ACC112 (cell line): ENCODE results near the gene PPA1.
"Not testable (repeated sequence)": the region's sequence is repeated elsewhere in the genome, so short reads cannot be mapped to it uniquely, and the experiment has no call there.

Experiments
- H2AFZ ChIP-seq: fragments of 200-600 bp; sonication (generic); one replicate; pipeline ENCODE4 v1.6.0; 2017; ENCODE audit warnings: antibody characterized with exemption, low read length; ENCODE audit not compliant: unreplicated experiment
- H3K27ac ChIP-seq: fragments of 200-600 bp; sonication (generic); 2 replicates; pipeline ENCODE4 v1.5.1; 2014; ENCODE audit warnings: low read depth, mild to moderate bottlenecking, antibody characterized with exemption, low read length, moderate library complexity
- H3K27me3 ChIP-seq: fragments of 200-600 bp; sonication (generic); 2 replicates; pipeline ENCODE4 v1.6.1; 2014; ENCODE audit warnings: mild to moderate bottlenecking, antibody characterized with exemption, low read length, moderate library complexity, mixed read lengths; ENCODE audit not compliant: insufficient read depth
- H3K36me3 ChIP-seq: fragments of 200-600 bp; sonication (generic); 2 replicates; pipeline ENCODE4 v1.6.1; 2016; ENCODE audit warnings: mild to moderate bottlenecking, antibody characterized with exemption, low read length, moderate library complexity, mixed read lengths; ENCODE audit not compliant: insufficient read depth
- H3K4me1 ChIP-seq: fragments of 200-600 bp; sonication (generic); one replicate; pipeline ENCODE4 v1.6.1; 2016; ENCODE audit warnings: low read length, mixed read lengths; ENCODE audit not compliant: insufficient read depth, unreplicated experiment, control insufficient read depth
- H3K4me3 ChIP-seq: fragments of 200-600 bp; sonication (generic); 2 replicates; pipeline ENCODE4 v1.5.1; 2014; ENCODE audit warnings: mild to moderate bottlenecking, low read depth, low read length
- H3K79me2 ChIP-seq: fragments of 200-600 bp; sonication (generic); one replicate; pipeline ENCODE4 v1.6.0; 2016; ENCODE audit warnings: low read length; ENCODE audit not compliant: control insufficient read depth, unreplicated experiment, insufficient read depth

Gene PPA1

DNA sequence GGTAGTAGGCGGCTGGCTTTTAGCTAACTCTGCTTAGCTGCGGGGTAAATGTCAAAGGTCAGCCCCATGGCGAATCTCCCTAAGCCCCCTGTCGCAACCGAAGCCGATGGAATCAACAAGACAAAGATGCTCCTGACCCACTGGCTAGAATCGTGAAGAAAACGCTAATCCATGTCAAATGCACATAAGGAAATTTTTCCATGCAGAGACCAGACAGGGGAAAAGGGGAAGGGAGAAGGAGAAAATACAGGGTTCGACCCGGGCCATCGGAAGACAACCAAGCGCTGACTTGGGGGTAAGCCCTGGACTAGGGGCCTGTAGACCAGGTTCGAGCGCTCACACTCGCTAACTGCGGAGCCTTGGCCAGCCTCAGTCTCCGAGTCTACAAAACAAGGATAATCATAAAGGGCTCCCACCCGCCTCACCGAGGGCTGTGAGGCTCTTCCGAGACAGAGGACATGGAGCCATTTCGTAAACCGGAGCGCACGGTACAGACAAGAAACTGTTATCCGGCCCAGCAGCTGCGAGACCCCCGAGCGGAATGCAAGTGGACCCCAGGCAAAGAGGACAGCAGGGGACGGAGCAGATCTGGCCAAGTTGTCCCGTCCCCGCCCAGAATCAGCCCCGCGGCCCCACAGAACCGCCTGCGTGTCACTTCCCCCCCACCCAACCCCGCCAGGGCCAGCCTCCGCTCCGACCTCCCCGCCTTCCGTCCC is 63.4 kb downstream of the PPA1 start:
- Histone ChIP-seq H3K79me2 (peaks cover 53% of the 10 kb centered on the region), H3K4me3 (peak overlapping the region; percentile 95), H3K27ac (peak overlapping the region; percentile 79), H2AFZ (no peak overlapping the region), H3K36me3 (peaks cover 14% of the 10 kb centered on the region), H3K4me1 (peaks cover 24% of the 10 kb centered on the region), H3K27me3 (no peaks in the 10 kb centered on the region)

DNA sequence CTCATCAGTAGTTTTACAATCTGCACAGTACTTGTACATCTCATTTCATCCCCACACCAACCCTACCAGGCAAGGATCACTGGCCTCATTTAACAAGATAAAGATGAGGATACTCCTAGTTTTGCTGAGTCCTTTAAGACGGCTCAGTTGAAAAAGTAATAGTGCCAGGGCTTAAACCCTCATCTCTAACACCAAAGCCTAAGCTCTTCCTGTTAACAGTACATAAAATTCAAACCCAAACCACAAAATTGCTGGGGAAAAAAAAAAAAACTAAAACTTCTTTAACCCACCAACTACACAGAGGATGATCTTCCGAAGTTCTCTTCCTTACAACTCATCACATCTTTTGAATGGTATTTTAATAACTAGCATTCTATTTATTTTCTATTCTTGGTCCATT is 64.2 kb downstream of the PPA1 start:
- Histone ChIP-seq H3K79me2 (peaks cover 61% of the 10 kb centered on the region), H3K27me3 (no peaks in the 10 kb centered on the region), H3K36me3 (peaks cover 18% of the 10 kb centered on the region), H3K4me1 (peaks cover 28% of the 10 kb centered on the region), H3K27ac (peak overlapping the region; percentile 79), H2AFZ (no peak overlapping the region), H3K4me3 (peak overlapping the region; percentile 95)

- no peak overlapping the region for H3K27ac ChIP-seq
- peaks cover 45% of the 10 kb centered on the region for H3K4me1 ChIP-seq
- no peak overlapping the region for H2AFZ ChIP-seq
- no peaks in the 10 kb centered on the region for H3K27me3 ChIP-seq
- H3K36me3 ChIP-seq: peaks cover 22% of the 10 kb centered on the region
- H3K79me2 ChIP-seq: peaks cover 78% of the 10 kb centered on the region
- H3K4me3 ChIP-seq: peak overlapping the region; percentile 95; the same call in 1 of the 2 replicates
These were observed 66.0 kb downstream of the PPA1 start for GRCh38 chr10:70167246-70167645.

DNA sequence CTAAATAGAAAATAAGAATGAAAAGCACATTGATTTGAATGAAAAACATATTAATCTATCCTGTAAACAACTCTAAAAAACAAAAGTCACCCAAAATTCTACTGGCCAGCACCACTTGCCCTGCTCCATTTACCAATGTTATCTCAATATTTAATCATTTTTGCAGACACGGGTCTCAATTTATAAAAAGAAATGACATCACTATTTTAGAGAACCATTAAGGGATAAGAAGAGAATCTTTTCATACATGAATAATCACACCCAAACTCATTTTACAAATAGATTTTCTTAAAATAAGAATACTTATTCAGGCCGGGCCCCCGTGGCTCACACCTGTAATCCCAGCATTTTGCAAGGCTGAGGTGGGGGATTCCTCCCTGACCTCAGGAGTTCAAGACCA is 66.8 kb downstream of the PPA1 start:
- H2AFZ ChIP-seq: no peak overlapping the region
- no peaks in the 10 kb centered on the region for H3K27me3 ChIP-seq
- peak overlapping the region; percentile 1; the same call in 1 of the 2 replicates for H3K4me3 ChIP-seq
- peaks cover 86% of the 10 kb centered on the region for H3K79me2 ChIP-seq
- no peak overlapping the region for H3K27ac ChIP-seq
- peaks cover 53% of the 10 kb centered on the region for H3K4me1 ChIP-seq
- H3K36me3 ChIP-seq: peaks cover 26% of the 10 kb centered on the region

DNA sequence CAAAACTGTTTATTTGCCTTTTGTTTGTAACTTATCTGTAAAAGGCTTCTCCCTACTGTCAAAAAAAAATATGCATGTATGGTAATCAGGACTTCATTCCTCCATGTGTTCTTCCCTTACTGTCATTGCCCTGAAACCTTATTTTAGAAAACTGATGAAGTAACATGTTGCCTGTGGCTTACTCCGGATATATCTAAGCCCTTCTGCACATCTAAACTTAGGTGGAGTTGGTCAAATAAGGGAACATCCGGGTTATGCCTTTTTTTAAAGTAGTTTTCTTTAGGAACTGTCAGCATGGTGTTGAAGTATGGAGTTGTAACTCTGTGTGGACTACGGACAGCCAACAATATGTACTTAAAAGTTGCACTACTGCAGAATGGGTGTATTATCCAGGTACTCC is 69.1 kb downstream of the PPA1 start:
- Histone ChIP-seq H3K79me2 (peaks cover 95% of the 10 kb centered on the region), H3K4me3 (no peak overlapping the region), H3K36me3 (peaks cover 42% of the 10 kb centered on the region), H3K4me1 (peaks cover 61% of the 10 kb centered on the region), H2AFZ (no peak overlapping the region), H3K27me3 (no peaks in the 10 kb centered on the region), H3K27ac (0 out of 2 replicates have a peak overlapping the region, but pooled peaks have one; percentile 55)

DNA sequence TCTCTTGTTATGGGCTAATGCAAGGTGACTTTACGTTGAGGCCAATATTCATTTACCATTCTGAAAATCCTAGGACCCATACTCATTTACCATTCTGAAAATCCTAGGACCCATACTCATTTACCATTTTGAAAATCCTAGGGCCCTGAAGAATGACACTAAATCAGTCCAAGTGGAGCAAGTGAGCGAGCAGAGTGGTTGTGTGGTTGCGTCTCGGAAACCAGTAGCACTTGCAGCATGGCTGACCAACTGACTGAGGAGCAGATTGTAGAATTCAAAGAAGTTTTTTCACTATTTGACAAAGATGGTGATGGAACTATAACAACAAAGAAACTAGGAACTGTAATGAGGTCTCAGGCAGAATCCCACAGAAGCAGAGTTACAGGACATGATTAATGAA is 69.8 kb downstream of the PPA1 start:
- peak overlapping the region; percentile 38; the same call in 1 of the 2 replicates for H3K4me3 ChIP-seq
- H3K36me3 ChIP-seq: peaks cover 45% of the 10 kb centered on the region
- peaks cover 92% of the 10 kb centered on the region for H3K79me2 ChIP-seq
- peaks cover 61% of the 10 kb centered on the region for H3K4me1 ChIP-seq
- no peaks in the 10 kb centered on the region for H3K27me3 ChIP-seq
- H2AFZ ChIP-seq: no peak overlapping the region
- peak overlapping the region; percentile 55 for H3K27ac ChIP-seq

DNA sequence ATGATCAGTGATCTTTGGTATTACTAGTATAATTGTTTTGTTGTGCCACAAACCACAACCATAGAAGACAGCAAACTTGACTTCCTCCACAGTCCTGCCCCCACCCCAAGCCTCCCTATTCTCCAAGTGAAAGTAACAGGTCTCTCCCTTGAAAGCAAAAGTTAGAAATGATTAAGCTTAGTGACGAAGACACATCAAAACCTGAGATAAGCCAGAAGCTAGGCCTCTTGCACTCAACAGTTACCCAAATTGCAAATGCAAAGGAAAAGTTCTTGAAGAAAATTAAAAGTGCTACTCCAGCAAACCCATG is 70.4 kb downstream of the PPA1 start:
- Histone ChIP-seq H3K36me3 (peaks cover 51% of the 10 kb centered on the region), H2AFZ (no peak overlapping the region), H3K27me3 (no peaks in the 10 kb centered on the region), H3K27ac (peak overlapping the region; percentile 55), H3K79me2 (peaks cover 92% of the 10 kb centered on the region), H3K4me1 (peaks cover 61% of the 10 kb centered on the region), H3K4me3 (peak overlapping the region; percentile 50)

DNA sequence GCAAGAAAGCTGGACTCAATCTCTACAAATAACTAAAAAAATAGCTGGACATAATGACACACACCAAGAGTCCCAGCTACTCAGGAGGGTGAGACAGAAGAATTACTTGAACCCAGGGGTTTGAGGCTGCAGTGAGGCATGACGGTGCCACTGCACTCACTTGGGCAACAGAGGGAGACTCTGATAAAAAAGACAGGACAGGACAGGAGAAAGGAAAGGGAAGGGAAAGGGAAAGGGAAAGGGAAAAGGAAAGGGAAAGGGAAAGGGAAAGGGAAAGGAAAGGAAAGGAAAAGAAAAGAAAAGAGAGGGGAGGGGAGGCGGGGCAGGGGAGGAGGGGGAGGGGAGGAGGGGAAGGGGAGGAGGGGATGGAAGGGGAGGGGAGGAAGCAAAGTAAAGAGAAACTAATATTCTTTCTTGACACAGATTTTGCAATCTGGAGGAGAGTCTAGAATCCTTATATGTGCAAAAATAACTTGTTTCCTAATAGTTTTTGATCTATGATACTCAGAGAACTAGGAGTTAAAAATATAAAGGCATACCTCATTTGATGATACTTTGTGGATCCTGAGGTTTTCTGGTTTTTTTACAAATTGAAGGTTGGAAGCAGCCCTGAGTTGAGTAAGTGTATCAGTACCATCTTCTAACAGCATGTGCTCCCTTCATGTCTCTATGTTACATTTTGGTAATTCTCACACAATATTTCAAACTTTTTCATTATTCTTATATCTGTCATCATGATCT is 70.9 kb downstream of the PPA1 start:
- peak overlapping the region; percentile 55 for H3K27ac ChIP-seq
- peaks cover 55% of the 10 kb centered on the region for H3K36me3 ChIP-seq
- peak overlapping the region; percentile 50 for H3K4me3 ChIP-seq
- no peak overlapping the region for H2AFZ ChIP-seq
- H3K4me1 ChIP-seq: peaks cover 58% of the 10 kb centered on the region
- peaks cover 92% of the 10 kb centered on the region for H3K79me2 ChIP-seq
- H3K27me3 ChIP-seq: no peaks in the 10 kb centered on the region

DNA sequence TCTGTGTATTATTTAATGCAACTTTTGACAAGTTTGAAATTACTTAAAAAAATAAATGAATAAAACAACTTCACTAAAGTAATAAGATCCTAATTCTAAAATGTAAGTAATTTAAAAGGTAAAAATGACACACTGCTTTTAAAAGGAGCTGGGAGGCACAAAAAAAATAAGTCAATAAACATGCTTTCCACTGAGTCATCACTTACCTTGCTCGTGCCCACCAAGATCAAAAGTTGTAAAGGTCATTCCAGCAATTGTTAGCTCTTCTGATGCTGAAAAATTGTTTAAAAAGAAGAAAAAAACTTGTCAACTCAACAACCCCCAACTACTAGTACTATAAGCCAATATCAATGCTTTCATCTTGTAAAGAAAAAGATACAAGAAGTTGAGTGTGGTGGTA is 72.4 kb downstream of the PPA1 start:
- Histone ChIP-seq H3K4me1 (peaks cover 54% of the 10 kb centered on the region), H3K27ac (peak overlapping the region; percentile 52), H3K27me3 (no peaks in the 10 kb centered on the region), H2AFZ (no peak overlapping the region), H3K79me2 (peaks cover 87% of the 10 kb centered on the region), H3K4me3 (no peak overlapping the region), H3K36me3 (peaks cover 50% of the 10 kb centered on the region)

- Histone ChIP-seq H3K36me3 (peaks cover 49% of the 10 kb centered on the region), H3K79me2 (peaks cover 87% of the 10 kb centered on the region), H3K27ac (peak overlapping the region; percentile 25; the same call in 1 of the 2 replicates), H3K4me1 (peaks cover 53% of the 10 kb centered on the region)
- not testable (repeated sequence) for H3K27me3 ChIP-seq, H2AFZ ChIP-seq, H3K4me3 ChIP-seq
These were observed 73.9 kb downstream of the PPA1 start for GRCh38 chr10:70159366-70159765.

DNA sequence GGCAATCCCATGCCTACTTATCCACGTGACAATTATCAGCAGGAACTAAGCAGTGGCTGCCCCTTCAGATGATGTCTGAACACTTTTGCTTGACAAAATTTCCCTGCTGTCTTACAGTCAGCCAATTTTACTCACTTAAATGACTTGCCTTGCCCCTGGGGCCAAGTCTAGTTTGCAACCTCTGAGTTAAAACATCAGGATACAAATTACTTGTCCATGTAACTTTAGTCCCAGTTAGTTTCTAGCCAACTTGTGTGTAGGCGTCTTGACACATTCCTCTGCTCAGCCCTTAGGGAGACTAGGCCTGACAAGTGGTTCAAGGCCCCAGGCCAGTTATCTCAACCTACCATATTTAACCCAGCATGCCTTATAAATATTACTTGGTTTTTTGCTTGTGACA is 75.1 kb downstream of the PPA1 start:
- H3K79me2 ChIP-seq: peaks cover 86% of the 10 kb centered on the region

More for the DNA sequence above, 75.1 kb downstream of the PPA1 start:
- peaks cover 54% of the 10 kb centered on the region for H3K36me3 ChIP-seq
- H3K4me3 ChIP-seq: 0 out of 2 replicates have a peak overlapping the region, but pooled peaks have one; percentile 3
- H3K27ac ChIP-seq: peak overlapping the region; percentile 40
- H3K27me3 ChIP-seq: no peaks in the 10 kb centered on the region
- H2AFZ ChIP-seq: no peak overlapping the region
- H3K4me1 ChIP-seq: peaks cover 41% of the 10 kb centered on the region
